DND-41 (cell line): ENCODE measurements around the gene SIRPA.

ENCODE experiments used
- ATAC-seq: fragments of 200-7000 bp; cut with Tn5 transposase; 3 replicates; pipeline ENCODE4 v1.9.1; 2021; ENCODE audit warnings: low read depth; ENCODE audit not compliant: insufficient read depth
- DNase-seq: peaks from one replicate; pipeline ENCODE4 v3.0.0-alpha.2; 2020
- H2AFZ ChIP-seq: 2 replicates; pipeline ENCODE4 v1.6.0; 2012; ENCODE audit warnings: low read depth, low read length
- H3K27ac ChIP-seq: 2 replicates; pipeline ENCODE4 v1.5.1; 2012; ENCODE audit warnings: low read length, inconsistent platforms
- H3K27me3 ChIP-seq: fragments of 200-600 bp; sonication (generic); 2 replicates; pipeline ENCODE4 v1.6.0; 2012; ENCODE audit warnings: low read length, mild to moderate bottlenecking, inconsistent platforms; ENCODE audit not compliant: insufficient read depth, poor library complexity
- H3K36me3 ChIP-seq: 2 replicates; pipeline ENCODE4 v1.5.1; 2012; ENCODE audit warnings: low read length, inconsistent platforms; ENCODE audit not compliant: insufficient read depth
- H3K4me1 ChIP-seq: 2 replicates; pipeline ENCODE4 v1.5.1; 2012; ENCODE audit warnings: mild to moderate bottlenecking, low read length; ENCODE audit not compliant: insufficient read depth
- H3K4me2 ChIP-seq: 2 replicates; pipeline ENCODE4 v1.6.0; 2012; ENCODE audit warnings: mild to moderate bottlenecking, moderate library complexity, low read length, inconsistent platforms; ENCODE audit not compliant: insufficient read depth
- H3K4me3 ChIP-seq, 2 experiments: fragments of 200-600 bp in 1 of 2; shearing (Covaris generic) in 1 of 2; 2 replicates each; pipeline ENCODE4 v1.5.1; 2012 to 2016; ENCODE audit warnings: inconsistent platforms in 2 of 2, low read length in 2 of 2, mild to moderate bottlenecking in 2 of 2, low read depth in 1 of 2, moderate library complexity in 1 of 2
- H3K79me2 ChIP-seq: 2 replicates; pipeline ENCODE4 v1.6.0; 2012; ENCODE audit warnings: low read length, inconsistent platforms; ENCODE audit not compliant: insufficient read depth
- H3K9ac ChIP-seq: 2 replicates; pipeline ENCODE4 v1.6.0; 2012; ENCODE audit warnings: low read depth, mild to moderate bottlenecking, inconsistent platforms, low read length, moderate library complexity
- H3K9me3 ChIP-seq: 2 replicates; pipeline ENCODE4 v1.5.1; 2012; ENCODE audit warnings: low read length, moderate library complexity, mild to moderate bottlenecking, inconsistent platforms; ENCODE audit not compliant: insufficient read depth, severe bottlenecking
- H4K20me1 ChIP-seq: 2 replicates; pipeline ENCODE4 v1.6.0; 2012; ENCODE audit warnings: low read length; ENCODE audit not compliant: insufficient read depth
- CTCF ChIP-seq: IDR thresholded peaks from 2 replicates; pipeline ENCODE4 v1.5.1; 2012; ENCODE audit warnings: borderline replicate concordance, low read length, moderate library complexity, mild to moderate bottlenecking; ENCODE audit not compliant: poor library complexity, severe bottlenecking; ENCODE audit errors: extremely low read depth
- EZH2 ChIP-seq: IDR thresholded peaks from 3 replicates; pipeline ENCODE4 v1.6.1; 2012; ENCODE audit warnings: borderline replicate concordance, low read depth, mild to moderate bottlenecking, moderate library complexity, low read length, inconsistent platforms; ENCODE audit not compliant: severe bottlenecking

SIRPA gene

GRCh38 chr20:1952737-1953530 lies 57.7 kb downstream of the SIRPA start:
- H3K9ac ChIP-seq, result no peak overlapping the region
- H3K79me2 ChIP-seq, result no peaks in the 10 kb centered on the region
- H4K20me1 ChIP-seq, result peaks cover 3% of the 10 kb centered on the region; the same call in 1 of the 2 replicates
- H3K4me3 ChIP-seq, result no peak overlapping the region
- no peak for DNase-seq
- H3K27me3 ChIP-seq, result peaks cover 13% of the 10 kb centered on the region
- no peaks in the 10 kb centered on the region for H3K36me3 ChIP-seq
- ATAC-seq, result no peak
- H3K4me2 ChIP-seq, result no peak overlapping the region
- H3K27ac ChIP-seq, result no peak overlapping the region
- no peaks in the 10 kb centered on the region for H3K4me1 ChIP-seq
- no peak overlapping the region for H2AFZ ChIP-seq
- no peaks in the 10 kb centered on the region for H3K9me3 ChIP-seq
- TF ChIP-seq CTCF (no peak), EZH2 (no peak)

GRCh38 chr20:1953621-1954020 lies 58.4 kb downstream of the SIRPA start:
- peaks cover 3% of the 10 kb centered on the region; the same call in 1 of the 2 replicates for H4K20me1 ChIP-seq
- ATAC-seq (no peak), DNase-seq (no peak)
- TF ChIP-seq EZH2, result no peak
- no peaks in the 10 kb centered on the region for H3K36me3 ChIP-seq
- no peaks in the 10 kb centered on the region for H3K9me3 ChIP-seq
- no peaks in the 10 kb centered on the region for H3K79me2 ChIP-seq
- H3K4me1 ChIP-seq, result no peaks in the 10 kb centered on the region
- H3K4me2 ChIP-seq, result no peak overlapping the region
- H3K4me3 ChIP-seq, result no peak overlapping the region
- no peak overlapping the region for H3K9ac ChIP-seq
- no peak overlapping the region for H2AFZ ChIP-seq
- H3K27me3 ChIP-seq, result peaks cover 13% of the 10 kb centered on the region
- H3K27ac ChIP-seq, result no peak overlapping the region

- Histone ChIP-seq H4K20me1 (peaks cover 3% of the 10 kb centered on the region; the same call in 1 of the 2 replicates), H3K4me2 (no peak overlapping the region), H2AFZ (no peak overlapping the region), H3K9ac (no peak overlapping the region), H3K36me3 (no peaks in the 10 kb centered on the region), H3K9me3 (no peaks in the 10 kb centered on the region), H3K27ac (no peak overlapping the region), H3K79me2 (no peaks in the 10 kb centered on the region), H3K27me3 (peaks cover 10% of the 10 kb centered on the region), H3K4me1 (no peaks in the 10 kb centered on the region), H3K4me3 (no peak overlapping the region)
- no peak for TF ChIP-seq CTCF
- TF ChIP-seq EZH2, result no peak
- ATAC-seq (no peak), DNase-seq (no peak)
These were observed 60.0 kb downstream of the SIRPA start for GRCh38 chr20:1955217-1955616.

GRCh38 chr20:1958426-1958825 lies 63.2 kb downstream of the SIRPA start:
- TF ChIP-seq CTCF (no peak), EZH2 (no peak)
- Histone ChIP-seq H3K4me3 (no peak overlapping the region), H3K27ac (no peak overlapping the region), H2AFZ (no peak overlapping the region), H3K79me2 (no peaks in the 10 kb centered on the region), H3K27me3 (peaks cover 14% of the 10 kb centered on the region), H3K9me3 (no peaks in the 10 kb centered on the region), H4K20me1 (no peaks in the 10 kb centered on the region), H3K4me1 (no peaks in the 10 kb centered on the region), H3K36me3 (no peaks in the 10 kb centered on the region), H3K4me2 (no peak overlapping the region), H3K9ac (no peak overlapping the region)
- DNase-seq (no peak), ATAC-seq (no peak)
